PFSK-1 (cell line): ENCODE results near the gene HDAC6. TPM values are rescaled to one million over a fixed set of nuclear protein-coding genes. Genes with fewer than 3 reads are reported as not detected.

ENCODE experiments used
- FOXP2 ChIP-seq: optimal IDR thresholded peaks from 2 replicates; pipeline ENCODE3; 2011; ENCODE audit warnings: borderline replicate concordance, control low read depth, inconsistent platforms; ENCODE audit not compliant: insufficient read depth; ENCODE audit errors: extremely low read length, extremely low read depth
- POLR2AphosphoS5 ChIP-seq: IDR thresholded peaks from 2 replicates; pipeline ENCODE4 v1.6.1; 2012; ENCODE audit warnings: low read depth, mild to moderate bottlenecking, control low read depth, low read length, moderate library complexity
- SIN3A ChIP-seq: IDR thresholded peaks from 2 replicates; pipeline ENCODE4 v1.6.1; 2012; ENCODE audit warnings: mild to moderate bottlenecking, low read length, moderate library complexity, borderline replicate concordance; ENCODE audit not compliant: insufficient read depth
- TAF1 ChIP-seq: IDR thresholded peaks from 2 replicates; pipeline ENCODE4 v1.6.1; 2012; ENCODE audit warnings: low read length, control low read depth, borderline replicate concordance; ENCODE audit not compliant: insufficient read depth
- polyA plus RNA-seq: library from polyadenylated mRNA; unstranded; fragments of >200 nt; gene quantifications from one replicate; pipeline ENCODE4 v1.2.1, GENCODE V29; 2012; ENCODE audit warnings: low read depth, missing spikeins; ENCODE audit not compliant: insufficient read length
- TF ChIP-seq, protein P1 (sequence below), 2 experiments: IDR thresholded peaks; 2 replicates each; pipeline versions ENCODE4 v1.6.1 to v1.8.0; 2011 to 2012; ENCODE audit warnings: low read depth in 2 of 2, low read length in 2 of 2, control low read depth in 1 of 2, inconsistent platforms in 1 of 2, mild to moderate bottlenecking in 1 of 2, moderate library complexity in 1 of 2; ENCODE audit not compliant: insufficient read depth in 1 of 2

HDAC6 gene
- polyA plus RNA-seq, result 69.4 TPM

DNA sequence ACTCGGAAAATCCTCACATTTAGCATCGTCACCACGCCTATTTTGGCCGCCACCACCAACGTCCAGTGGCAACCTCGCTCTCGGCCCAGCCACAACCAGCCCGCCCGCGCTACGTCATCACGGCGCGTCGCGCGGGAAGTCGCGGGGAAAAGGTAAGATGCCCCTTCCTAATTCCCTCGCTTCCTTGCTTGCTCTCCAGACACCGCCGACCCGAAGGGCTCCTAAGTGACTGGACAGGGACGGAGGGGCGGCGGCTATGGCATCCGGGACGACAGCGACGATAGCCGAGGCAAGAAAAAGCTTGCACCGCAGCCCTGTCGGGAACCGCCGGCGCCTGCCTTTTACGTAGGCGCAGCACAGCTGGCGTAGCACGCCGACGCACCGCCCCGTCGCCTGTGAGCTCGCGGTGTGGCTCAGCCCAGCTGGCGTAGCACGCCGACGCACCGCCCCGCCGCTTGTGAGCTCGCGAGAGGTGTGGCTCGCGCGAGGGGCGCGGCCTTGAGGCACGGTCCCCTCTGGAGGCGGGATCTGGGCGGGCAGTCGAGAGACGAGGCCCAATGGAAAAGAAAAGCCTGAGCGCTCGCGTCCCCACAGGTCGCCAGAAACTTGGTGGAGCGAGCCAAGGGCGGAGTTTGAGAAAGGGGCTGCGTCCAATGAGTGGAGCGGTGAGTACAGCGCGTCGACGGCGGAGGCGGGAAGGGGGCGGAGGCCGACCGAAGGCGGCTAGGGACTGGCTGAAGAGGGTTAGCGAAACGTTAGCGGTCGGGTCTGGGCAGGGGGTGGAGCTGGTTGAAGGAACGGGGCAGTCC, at the start of gene HDAC6:
TSS of gene HDAC6 (plus strand) at position 788 of the 809 bp plus-strand sequence. CDS start 626 bp downstream, outside the sequence.
- TF ChIP-seq POLR2AphosphoS5 (no peak; the same call in 1 of the 2 replicates), SIN3A (no peak), FOXP2 (no peak), TAF1 (no peak)
- TF ChIP-seq, protein P1, sequence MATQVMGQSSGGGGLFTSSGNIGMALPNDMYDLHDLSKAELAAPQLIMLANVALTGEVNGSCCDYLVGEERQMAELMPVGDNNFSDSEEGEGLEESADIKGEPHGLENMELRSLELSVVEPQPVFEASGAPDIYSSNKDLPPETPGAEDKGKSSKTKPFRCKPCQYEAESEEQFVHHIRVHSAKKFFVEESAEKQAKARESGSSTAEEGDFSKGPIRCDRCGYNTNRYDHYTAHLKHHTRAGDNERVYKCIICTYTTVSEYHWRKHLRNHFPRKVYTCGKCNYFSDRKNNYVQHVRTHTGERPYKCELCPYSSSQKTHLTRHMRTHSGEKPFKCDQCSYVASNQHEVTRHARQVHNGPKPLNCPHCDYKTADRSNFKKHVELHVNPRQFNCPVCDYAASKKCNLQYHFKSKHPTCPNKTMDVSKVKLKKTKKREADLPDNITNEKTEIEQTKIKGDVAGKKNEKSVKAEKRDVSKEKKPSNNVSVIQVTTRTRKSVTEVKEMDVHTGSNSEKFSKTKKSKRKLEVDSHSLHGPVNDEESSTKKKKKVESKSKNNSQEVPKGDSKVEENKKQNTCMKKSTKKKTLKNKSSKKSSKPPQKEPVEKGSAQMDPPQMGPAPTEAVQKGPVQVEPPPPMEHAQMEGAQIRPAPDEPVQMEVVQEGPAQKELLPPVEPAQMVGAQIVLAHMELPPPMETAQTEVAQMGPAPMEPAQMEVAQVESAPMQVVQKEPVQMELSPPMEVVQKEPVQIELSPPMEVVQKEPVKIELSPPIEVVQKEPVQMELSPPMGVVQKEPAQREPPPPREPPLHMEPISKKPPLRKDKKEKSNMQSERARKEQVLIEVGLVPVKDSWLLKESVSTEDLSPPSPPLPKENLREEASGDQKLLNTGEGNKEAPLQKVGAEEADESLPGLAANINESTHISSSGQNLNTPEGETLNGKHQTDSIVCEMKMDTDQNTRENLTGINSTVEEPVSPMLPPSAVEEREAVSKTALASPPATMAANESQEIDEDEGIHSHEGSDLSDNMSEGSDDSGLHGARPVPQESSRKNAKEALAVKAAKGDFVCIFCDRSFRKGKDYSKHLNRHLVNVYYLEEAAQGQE (IDR thresholded peaks at IDR 0.05; ENCODE audit: insufficient read depth in 1 of 2, low read depth in 2 of 2, low read length in 2 of 2), result no peak

DNA sequence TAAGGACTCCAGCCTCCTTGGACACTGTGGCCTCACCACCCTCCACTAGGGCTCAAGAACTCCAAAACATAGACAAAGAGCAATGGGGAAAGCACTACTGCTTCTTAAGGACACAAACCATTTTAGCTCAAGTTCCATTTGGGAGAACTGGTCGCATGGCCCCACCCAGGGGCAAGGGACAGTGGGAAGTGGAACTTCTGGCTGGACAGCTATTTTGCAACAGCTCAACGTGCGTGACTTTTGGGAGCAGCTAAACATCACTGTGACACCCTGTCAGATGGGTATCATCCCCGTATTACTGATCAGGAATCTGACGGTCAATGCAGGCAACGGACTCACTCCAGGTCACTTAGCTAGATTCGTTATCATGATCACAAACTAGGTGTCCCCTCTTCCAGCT, 49.4 kb upstream of the HDAC6 start:
- TF ChIP-seq FOXP2 (no peak), POLR2AphosphoS5 (no peak), SIN3A (no peak), TAF1 (no peak)
- TF ChIP-seq, protein P1 (IDR thresholded peaks at IDR 0.05; ENCODE audit: insufficient read depth in 1 of 2, low read depth in 2 of 2, low read length in 2 of 2), result no peak

DNA sequence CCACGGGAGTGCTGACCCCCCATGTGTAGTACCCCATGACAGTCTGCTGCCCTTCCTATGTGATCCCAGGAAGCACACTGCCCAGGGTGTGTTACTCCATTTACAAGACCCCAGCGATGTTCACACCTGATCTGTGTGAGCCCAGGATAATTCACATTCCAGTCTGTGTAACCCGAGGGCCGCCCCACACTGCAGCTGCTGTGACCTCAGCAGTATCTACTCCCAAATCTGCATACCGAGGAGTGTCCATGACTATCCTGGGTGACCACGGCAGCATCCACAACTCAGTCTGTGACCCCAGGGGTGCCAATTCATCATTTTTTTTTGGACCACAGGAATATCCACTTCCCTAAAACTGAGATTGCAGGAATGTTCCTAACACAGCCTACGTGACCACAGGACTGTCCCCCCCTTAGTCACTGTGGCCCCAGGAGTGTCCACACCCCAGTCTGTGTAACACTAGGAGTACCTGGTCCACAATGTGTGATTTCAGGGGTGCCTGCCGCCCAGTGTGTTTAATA, 48.1 kb upstream of the HDAC6 start:
- TF ChIP-seq FOXP2 (no peak), SIN3A (no peak), POLR2AphosphoS5 (no peak), TAF1 (no peak)
- TF ChIP-seq, protein P1 (IDR thresholded peaks at IDR 0.05; ENCODE audit: insufficient read depth in 1 of 2, low read depth in 2 of 2, low read length in 2 of 2), result no peak

DNA sequence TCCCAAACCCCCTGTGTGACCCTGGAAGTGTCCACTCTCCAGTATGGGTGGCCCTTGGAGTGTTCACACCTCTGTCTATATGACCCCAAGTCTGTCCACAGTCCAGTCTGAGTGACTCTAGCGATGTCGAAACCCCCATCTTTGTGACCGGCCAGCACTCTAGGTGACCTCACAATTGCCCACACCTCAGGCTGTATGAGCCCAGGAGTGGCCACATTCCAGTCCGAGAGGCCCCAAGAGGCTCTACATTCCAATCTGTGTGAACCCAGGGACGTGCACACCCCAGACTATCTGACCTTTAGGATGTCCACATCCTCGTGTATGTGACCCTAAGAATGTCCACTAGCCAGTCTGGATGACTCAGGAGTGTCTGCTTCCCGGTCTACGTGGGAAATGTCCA, 47.6 kb upstream of the HDAC6 start:
- TF ChIP-seq SIN3A, result no peak
- TF ChIP-seq POLR2AphosphoS5, result no peak
- no peak for TF ChIP-seq TAF1
- no peak for TF ChIP-seq FOXP2
- TF ChIP-seq, protein P1 (IDR thresholded peaks at IDR 0.05; ENCODE audit: insufficient read depth in 1 of 2, low read depth in 2 of 2, low read length in 2 of 2), result no peak
